ENCODE data around the gene RASSF1.
"Not testable (repeated sequence)": the region's sequence is repeated elsewhere in the genome, so short reads cannot be mapped to it uniquely, and the experiment has no call there.

Gene RASSF1

GRCh38 chr3:50289130-50289529 lies 51.5 kb downstream of the RASSF1 start:
- H3K79me1 ChIP-seq (ENCODE audit: low read length), result peaks cover 15% of the 10 kb centered on the region
- no peak overlapping the region for H3K27ac ChIP-seq (ENCODE audit: low read depth, low read length)
- no peak overlapping the region for H3K4me3 ChIP-seq (ENCODE audit: low read length)
- no peak overlapping the region for H3K56ac ChIP-seq (ENCODE audit: low read length)
- H3K23ac ChIP-seq (ENCODE audit: low read length), result no peak overlapping the region
- no peak overlapping the region for H4K8ac ChIP-seq (ENCODE audit: low read depth, low read length)
- no peak overlapping the region for H3K18ac ChIP-seq (ENCODE audit: low read length)
- no peak overlapping the region for H2AK5ac ChIP-seq (ENCODE audit: low read length)
- H3K4me2 ChIP-seq (ENCODE audit: low read length), result no peak overlapping the region
- no CpG with 5 or more reads among the region's 6 CpGs for WGBS (ENCODE audit: extremely low coverage, insufficient coverage, low lambda C conversion rate)
- no peak overlapping the region for H4K5ac ChIP-seq (ENCODE audit: low read length)
- no peak overlapping the region for H3K9ac ChIP-seq (ENCODE audit: low read length)
- H3K4ac ChIP-seq (ENCODE audit: low read depth, low read length), result no peak overlapping the region
- H3K4me1 ChIP-seq (ENCODE audit: control insufficient read depth, low read depth, low read length), result peaks cover 3% of the 10 kb centered on the region
- no peak overlapping the region for H2BK120ac ChIP-seq (ENCODE audit: low read depth, low read length)
- no peak overlapping the region for H2BK15ac ChIP-seq (replicated peaks; ENCODE audit: low read depth)
- DNase-seq, result no peak
- H2BK5ac ChIP-seq (ENCODE audit: low read length), result no peak overlapping the region
- peaks cover 15% of the 10 kb centered on the region for H3K36me3 ChIP-seq (ENCODE audit: control insufficient read depth, insufficient read depth, low read length)
- H3K27me3 ChIP-seq (ENCODE audit: insufficient read depth, low read length, poor library complexity), result no peaks in the 10 kb centered on the region
- H3K79me2 ChIP-seq (ENCODE audit: control insufficient read depth, insufficient read depth, low read length), result peaks cover 14% of the 10 kb centered on the region

- DNase-seq, result no peak
- Histone ChIP-seq H3K23ac (ENCODE audit: low read length) (no peak overlapping the region), H3K27me3 (ENCODE audit: insufficient read depth, low read length, poor library complexity) (no peaks in the 10 kb centered on the region), H2BK5ac (ENCODE audit: low read length) (no peak overlapping the region), H3K27ac (ENCODE audit: low read depth, low read length) (no peak overlapping the region), H4K5ac (ENCODE audit: low read length) (no peak overlapping the region), H3K4me1 (ENCODE audit: control insufficient read depth, low read depth, low read length) (peaks cover 3% of the 10 kb centered on the region), H3K4ac (ENCODE audit: low read depth, low read length) (no peak overlapping the region), H3K79me1 (ENCODE audit: low read length) (peaks cover 15% of the 10 kb centered on the region), H3K9ac (ENCODE audit: low read length) (no peak overlapping the region), H3K4me2 (ENCODE audit: low read length) (no peak overlapping the region), H3K79me2 (ENCODE audit: control insufficient read depth, insufficient read depth, low read length) (peaks cover 14% of the 10 kb centered on the region), H3K4me3 (ENCODE audit: low read length) (no peak overlapping the region), H2BK15ac (replicated peaks; ENCODE audit: low read depth) (no peak overlapping the region), H2AK5ac (ENCODE audit: low read length) (no peak overlapping the region), H3K18ac (ENCODE audit: low read length) (no peak overlapping the region), H4K8ac (ENCODE audit: low read depth, low read length) (no peak overlapping the region), H2BK120ac (ENCODE audit: low read depth, low read length) (no peak overlapping the region), H3K56ac (ENCODE audit: low read length) (no peak overlapping the region), H3K36me3 (ENCODE audit: control insufficient read depth, insufficient read depth, low read length) (peaks cover 15% of the 10 kb centered on the region)
- no CpG with 5 or more reads among the region's 23 CpGs for WGBS (ENCODE audit: extremely low coverage, insufficient coverage, low lambda C conversion rate)
Measured at GRCh38 chr3:50288387-50289007, 52.1 kb downstream of the RASSF1 start.

- Histone ChIP-seq H4K8ac (ENCODE audit: low read depth, low read length) (no peak overlapping the region), H3K56ac (ENCODE audit: low read length) (no peak overlapping the region), H3K4ac (ENCODE audit: low read depth, low read length) (no peak overlapping the region), H3K4me3 (ENCODE audit: low read length) (no peak overlapping the region), H3K79me2 (ENCODE audit: control insufficient read depth, insufficient read depth, low read length) (peaks cover 14% of the 10 kb centered on the region), H3K27ac (ENCODE audit: low read depth, low read length) (no peak overlapping the region), H3K18ac (ENCODE audit: low read length) (no peak overlapping the region), H2AK5ac (ENCODE audit: low read length) (no peak overlapping the region), H3K79me1 (ENCODE audit: low read length) (peaks cover 15% of the 10 kb centered on the region), H4K5ac (ENCODE audit: low read length) (no peak overlapping the region), H2BK5ac (ENCODE audit: low read length) (no peak overlapping the region), H3K36me3 (ENCODE audit: control insufficient read depth, insufficient read depth, low read length) (peaks cover 15% of the 10 kb centered on the region), H2BK15ac (replicated peaks; ENCODE audit: low read depth) (no peak overlapping the region), H3K27me3 (ENCODE audit: insufficient read depth, low read length, poor library complexity) (no peaks in the 10 kb centered on the region), H2BK120ac (ENCODE audit: low read depth, low read length) (no peak overlapping the region), H3K4me2 (ENCODE audit: low read length) (no peak overlapping the region), H3K9ac (ENCODE audit: low read length) (no peak overlapping the region), H3K4me1 (ENCODE audit: control insufficient read depth, low read depth, low read length) (no peaks in the 10 kb centered on the region), H3K23ac (ENCODE audit: low read length) (no peak overlapping the region)
- WGBS (ENCODE audit: extremely low coverage, insufficient coverage, low lambda C conversion rate), result no CpG with 5 or more reads among the region's 1 CpG
- DNase-seq, result no peak
Measured at GRCh38 chr3:50287262-50287661, 53.4 kb downstream of the RASSF1 start.

GRCh38 chr3:50286322-50287227 lies 54.1 kb downstream of the RASSF1 start:
- Histone ChIP-seq H4K5ac (ENCODE audit: low read length) (no peak overlapping the region), H3K4ac (ENCODE audit: low read depth, low read length) (no peak overlapping the region), H4K8ac (ENCODE audit: low read depth, low read length) (no peak overlapping the region), H2BK120ac (ENCODE audit: low read depth, low read length) (no peak overlapping the region), H3K79me2 (ENCODE audit: control insufficient read depth, insufficient read depth, low read length) (peaks cover 11% of the 10 kb centered on the region), H3K79me1 (ENCODE audit: low read length) (peaks cover 13% of the 10 kb centered on the region), H3K56ac (ENCODE audit: low read length) (no peak overlapping the region), H3K36me3 (ENCODE audit: control insufficient read depth, insufficient read depth, low read length) (peaks cover 15% of the 10 kb centered on the region), H3K9ac (ENCODE audit: low read length) (no peak overlapping the region), H3K27ac (ENCODE audit: low read depth, low read length) (no peak overlapping the region), H3K27me3 (ENCODE audit: insufficient read depth, low read length, poor library complexity) (no peaks in the 10 kb centered on the region), H3K4me1 (ENCODE audit: control insufficient read depth, low read depth, low read length) (no peaks in the 10 kb centered on the region), H3K4me2 (ENCODE audit: low read length) (no peak overlapping the region), H2BK15ac (replicated peaks; ENCODE audit: low read depth) (no peak overlapping the region), H2BK5ac (ENCODE audit: low read length) (no peak overlapping the region), H3K4me3 (ENCODE audit: low read length) (no peak overlapping the region), H3K23ac (ENCODE audit: low read length) (no peak overlapping the region), H3K18ac (ENCODE audit: low read length) (no peak overlapping the region), H2AK5ac (ENCODE audit: low read length) (no peak overlapping the region)
- WGBS (ENCODE audit: extremely low coverage, insufficient coverage, low lambda C conversion rate), result no CpG with 5 or more reads among the region's 28 CpGs
- no peak for DNase-seq

GRCh38 chr3:50284121-50284520 lies 56.5 kb downstream of the RASSF1 start:
- not testable (repeated sequence) for H3K9ac ChIP-seq (ENCODE audit: low read length); H3K36me3 ChIP-seq (ENCODE audit: control insufficient read depth, insufficient read depth, low read length); H3K27me3 ChIP-seq (ENCODE audit: insufficient read depth, low read length, poor library complexity); H4K8ac ChIP-seq (ENCODE audit: low read depth, low read length); H3K4me3 ChIP-seq (ENCODE audit: low read length); H3K79me1 ChIP-seq (ENCODE audit: low read length); H3K79me2 ChIP-seq (ENCODE audit: control insufficient read depth, insufficient read depth, low read length); H2BK120ac ChIP-seq (ENCODE audit: low read depth, low read length); DNase-seq; H3K18ac ChIP-seq (ENCODE audit: low read length); H3K27ac ChIP-seq (ENCODE audit: low read depth, low read length); H3K23ac ChIP-seq (ENCODE audit: low read length); H3K4me2 ChIP-seq (ENCODE audit: low read length); H4K5ac ChIP-seq (ENCODE audit: low read length); H2AK5ac ChIP-seq (ENCODE audit: low read length); H2BK15ac ChIP-seq (replicated peaks; ENCODE audit: low read depth); H3K4ac ChIP-seq (ENCODE audit: low read depth, low read length); H3K56ac ChIP-seq (ENCODE audit: low read length); H2BK5ac ChIP-seq (ENCODE audit: low read length); H3K4me1 ChIP-seq (ENCODE audit: control insufficient read depth, low read depth, low read length)
- no CpG with 5 or more reads among the region's 6 CpGs for WGBS (ENCODE audit: extremely low coverage, insufficient coverage, low lambda C conversion rate)
